SH-SY5Y (cell line): ENCODE measurements around the gene RIC3.

ENCODE experiments used
- GATA2 ChIP-seq: IDR thresholded peaks from 2 replicates; pipeline ENCODE4 v1.6.1; 2011; ENCODE audit warnings: mild to moderate bottlenecking, low read depth, low read length
- GATA3 ChIP-seq: IDR thresholded peaks from 2 replicates; pipeline ENCODE4 v1.6.1; 2011; ENCODE audit warnings: low read depth, mild to moderate bottlenecking, low read length, moderate library complexity

GRCh38 chr11:8110396-8110795, 58.4 kb downstream of the RIC3 start:
- TF ChIP-seq GATA2 (no peak), GATA3 (no peak)
